Mucosa of rectum (tissue), 2 donors: Measurements from ENCODE around the gene PI4KB.

ENCODE experiments used
- H3K27ac ChIP-seq, 2 donors: one replicate each; pipeline ENCODE4 v1.7.0; 2013; ENCODE audit warnings: inconsistent platforms in 2 of 2, low read depth in 2 of 2, low read length in 2 of 2
- H3K27me3 ChIP-seq, 2 donors: one replicate each; pipeline ENCODE4 v1.7.0; 2013; ENCODE audit warnings: low read length in 2 of 2; ENCODE audit not compliant: control insufficient read depth in 2 of 2, insufficient read depth in 2 of 2
- H3K36me3 ChIP-seq, 2 donors: one replicate each; pipeline ENCODE4 v1.7.0; 2013; ENCODE audit warnings: low read length in 2 of 2; ENCODE audit not compliant: control insufficient read depth in 2 of 2, insufficient read depth in 2 of 2
- H3K4me1 ChIP-seq, 2 donors: one replicate each; pipeline ENCODE4 v1.7.0; 2013; ENCODE audit warnings: low read length in 2 of 2, mild to moderate bottlenecking in 1 of 2; ENCODE audit not compliant: control insufficient read depth in 2 of 2, insufficient read depth in 2 of 2
- H3K4me3 ChIP-seq, 2 donors: one replicate each; pipeline ENCODE4 v1.7.0; 2013; ENCODE audit warnings: low read length in 2 of 2
- H3K9ac ChIP-seq, 2 donors: one replicate each; pipeline ENCODE4 v1.7.0; 2013; ENCODE audit warnings: low read length in 2 of 2, low read depth in 1 of 2, mild to moderate bottlenecking in 1 of 2
- H3K9me3 ChIP-seq, 2 donors: one replicate each; pipeline ENCODE4 v1.7.0; 2013; ENCODE audit warnings: low read length in 2 of 2; ENCODE audit not compliant: control insufficient read depth in 2 of 2
- donor health status: healthy.
- donor health status: Normal muscosa, but diverticular disease.

PI4KB gene

DNA sequence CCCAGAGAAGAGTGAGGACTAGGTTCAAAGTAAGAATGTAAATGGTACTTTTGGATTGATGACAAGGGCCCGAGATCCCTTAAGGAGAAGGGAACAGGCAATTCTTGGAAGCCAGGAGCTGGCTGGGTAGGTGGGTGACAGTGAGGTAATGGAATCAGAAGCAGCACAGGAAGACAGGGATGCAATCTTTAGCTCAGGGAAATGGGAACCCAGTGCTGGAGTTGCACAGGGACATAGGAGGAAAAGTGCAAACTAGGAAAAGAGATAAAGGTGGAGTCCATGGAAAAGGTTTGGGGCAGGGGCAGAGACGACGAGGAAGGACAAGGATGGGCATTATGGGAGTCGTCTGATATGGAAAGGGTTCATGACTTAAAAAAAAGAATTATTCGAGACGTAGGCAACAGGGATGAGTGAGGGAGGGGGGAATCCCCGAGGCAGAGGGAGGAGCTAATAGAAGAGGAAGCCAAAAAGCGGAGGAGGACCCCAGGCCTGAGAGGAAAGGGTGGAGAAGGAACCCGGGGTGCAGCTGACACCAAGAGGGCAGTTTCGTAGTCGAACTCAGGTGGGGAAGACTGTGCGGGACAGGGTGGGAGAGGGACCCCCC lies 495 bp downstream of the PI4KB start:
- Histone ChIP-seq H3K27me3 (no peaks in the 10 kb centered on the region), H3K4me3 (peak overlapping the region; percentile 78 to 86), H3K9ac (peak overlapping the region; percentile 69 to 80), H3K36me3 (peaks cover 8 to 21% of the 10 kb centered on the region in 2 donors), H3K27ac (peak overlapping the region; percentile 77 to 79), H3K9me3 (no peaks in the 10 kb centered on the region), H3K4me1 (peaks cover 12 to 18% of the 10 kb centered on the region in 2 donors)

DNA sequence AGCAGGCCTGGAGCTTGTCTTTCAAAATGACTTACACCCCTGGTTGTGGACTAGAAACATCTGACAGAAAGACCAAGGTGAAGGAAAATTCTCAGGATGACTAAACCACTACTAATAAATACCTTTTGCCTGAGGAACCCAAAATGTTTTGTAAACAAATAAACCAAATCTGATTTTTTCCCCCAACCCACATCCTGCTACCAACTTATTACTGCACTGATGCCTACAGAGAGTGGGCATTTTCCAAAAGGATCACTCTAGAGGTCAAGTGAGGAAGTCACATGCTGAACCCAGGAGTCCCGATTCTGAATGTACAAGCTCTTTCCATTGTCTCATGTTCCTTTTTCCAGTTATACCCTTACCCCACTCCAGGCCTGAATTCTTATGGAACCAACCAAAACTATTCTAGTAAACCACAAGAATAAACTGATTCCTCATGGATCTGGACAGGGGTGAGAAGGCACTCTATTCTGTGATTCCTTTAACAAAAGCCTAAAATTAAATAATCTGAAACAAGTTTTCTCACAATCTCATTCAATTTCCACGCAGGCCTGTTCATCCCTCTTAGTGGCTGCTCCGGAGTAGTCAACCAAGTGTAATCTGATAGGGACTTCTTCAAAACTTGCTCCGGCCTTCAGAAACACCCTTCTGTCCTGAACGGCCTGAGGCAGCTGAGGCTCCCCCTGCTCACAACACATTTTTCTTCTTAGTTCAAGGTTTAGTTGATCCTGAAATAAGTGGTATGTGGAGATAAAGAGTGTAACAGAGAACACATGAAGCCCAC lies 1.4 kb downstream of the PI4KB start:
- Histone ChIP-seq H3K4me3 (peak overlapping the region in 1 of 2 donors; percentile 86), H3K27me3 (no peaks in the 10 kb centered on the region), H3K36me3 (peaks cover 10 to 24% of the 10 kb centered on the region in 2 donors), H3K4me1 (peaks cover 12 to 18% of the 10 kb centered on the region in 2 donors), H3K9ac (peak overlapping the region; percentile 69 to 80), H3K27ac (no peak overlapping the region), H3K9me3 (no peaks in the 10 kb centered on the region)

- no peaks in the 10 kb centered on the region for H3K27me3 ChIP-seq
- H3K36me3 ChIP-seq, result peaks cover 14 to 30% of the 10 kb centered on the region in 2 donors
- H3K27ac ChIP-seq, result no peak overlapping the region
- H3K4me1 ChIP-seq, result peaks cover 12 to 18% of the 10 kb centered on the region in 2 donors
- H3K9ac ChIP-seq, result no peak overlapping the region
- H3K9me3 ChIP-seq, result no peaks in the 10 kb centered on the region
- no peak overlapping the region for H3K4me3 ChIP-seq
These were observed 2.0 kb downstream of the PI4KB start for GRCh38 chr1:151325231-151325630.

DNA sequence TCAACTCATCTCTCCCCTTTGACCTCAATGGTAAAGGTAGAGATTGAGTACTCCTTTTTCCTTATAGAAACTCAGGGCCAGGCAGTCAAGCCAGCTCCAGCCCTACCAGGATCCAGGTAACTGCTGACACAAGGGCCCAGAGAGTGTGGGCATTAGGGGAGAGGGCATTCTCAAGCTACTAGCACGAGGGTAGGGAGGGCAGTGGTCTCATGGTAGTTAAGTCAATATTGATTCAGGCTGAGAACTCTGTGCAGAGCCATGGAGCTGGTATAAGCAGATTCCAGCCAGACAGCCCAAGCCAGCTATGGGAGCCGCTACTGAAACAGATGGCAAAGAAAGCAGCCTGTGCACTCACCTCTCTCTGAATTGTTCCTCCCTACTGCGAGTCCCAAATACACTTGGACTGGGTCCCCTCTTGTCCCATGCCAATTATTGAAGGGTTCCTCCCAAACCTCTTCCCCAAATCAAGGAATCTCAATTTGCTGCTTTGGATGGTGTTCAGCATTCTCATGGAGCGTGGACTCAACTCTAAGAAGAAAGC lies 2.8 kb downstream of the PI4KB start:
- Histone ChIP-seq H3K4me3 (no peak overlapping the region), H3K27ac (no peak overlapping the region), H3K9ac (no peak overlapping the region), H3K9me3 (no peaks in the 10 kb centered on the region), H3K27me3 (no peaks in the 10 kb centered on the region), H3K36me3 (peaks cover 14 to 34% of the 10 kb centered on the region in 2 donors), H3K4me1 (peaks cover 12 to 18% of the 10 kb centered on the region in 2 donors)

GRCh38 chr1:151318975-151319374 lies 8.2 kb downstream of the PI4KB start:
- no peak overlapping the region for H3K27ac ChIP-seq
- no peaks in the 10 kb centered on the region for H3K27me3 ChIP-seq
- H3K9me3 ChIP-seq, result no peaks in the 10 kb centered on the region
- H3K36me3 ChIP-seq, result peaks cover 33 to 58% of the 10 kb centered on the region in 2 donors
- H3K9ac ChIP-seq, result no peak overlapping the region
- H3K4me3 ChIP-seq, result no peak overlapping the region
- no peaks in the 10 kb centered on the region for H3K4me1 ChIP-seq

DNA sequence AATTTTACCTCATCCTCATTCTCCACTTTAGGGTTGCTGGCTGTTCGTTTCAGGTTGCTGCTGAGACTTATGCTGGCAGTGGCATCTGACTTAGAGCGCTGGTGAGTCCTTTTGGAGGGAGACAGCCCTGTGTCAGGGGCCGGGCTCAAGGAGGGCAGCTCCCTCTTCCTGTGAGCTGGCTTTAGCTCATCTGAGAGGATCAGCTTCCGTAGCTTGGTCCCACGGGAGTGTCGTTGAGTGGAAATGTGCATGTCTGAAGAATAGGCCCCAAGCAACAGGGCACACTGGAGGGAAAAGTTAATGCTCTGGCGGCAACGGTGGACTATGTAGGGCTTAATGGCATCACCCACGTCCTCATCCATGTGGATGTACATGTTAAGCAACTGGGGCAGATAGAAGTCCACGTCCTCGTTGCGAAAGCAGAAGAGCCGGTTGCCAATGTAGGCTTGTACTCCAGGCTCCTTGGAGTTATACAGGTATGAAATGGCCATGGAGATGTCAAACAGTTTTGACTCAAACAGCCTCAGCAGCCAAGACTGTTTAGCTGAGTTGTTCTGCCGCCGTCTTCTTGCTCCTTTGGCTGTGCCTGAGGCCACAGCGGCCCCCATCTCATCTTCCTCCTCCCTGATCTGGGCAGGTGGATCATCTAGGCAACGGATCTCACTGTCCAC lies 11.5 kb downstream of the PI4KB start:
- H3K27me3 ChIP-seq, result no peaks in the 10 kb centered on the region
- no peak overlapping the region for H3K27ac ChIP-seq
- H3K4me3 ChIP-seq, result no peak overlapping the region
- H3K9me3 ChIP-seq, result no peaks in the 10 kb centered on the region
- peaks cover 55 to 69% of the 10 kb centered on the region in 2 donors for H3K36me3 ChIP-seq
- peaks cover 0 to 14% of the 10 kb centered on the region in 2 donors for H3K4me1 ChIP-seq
- no peak overlapping the region for H3K9ac ChIP-seq

DNA sequence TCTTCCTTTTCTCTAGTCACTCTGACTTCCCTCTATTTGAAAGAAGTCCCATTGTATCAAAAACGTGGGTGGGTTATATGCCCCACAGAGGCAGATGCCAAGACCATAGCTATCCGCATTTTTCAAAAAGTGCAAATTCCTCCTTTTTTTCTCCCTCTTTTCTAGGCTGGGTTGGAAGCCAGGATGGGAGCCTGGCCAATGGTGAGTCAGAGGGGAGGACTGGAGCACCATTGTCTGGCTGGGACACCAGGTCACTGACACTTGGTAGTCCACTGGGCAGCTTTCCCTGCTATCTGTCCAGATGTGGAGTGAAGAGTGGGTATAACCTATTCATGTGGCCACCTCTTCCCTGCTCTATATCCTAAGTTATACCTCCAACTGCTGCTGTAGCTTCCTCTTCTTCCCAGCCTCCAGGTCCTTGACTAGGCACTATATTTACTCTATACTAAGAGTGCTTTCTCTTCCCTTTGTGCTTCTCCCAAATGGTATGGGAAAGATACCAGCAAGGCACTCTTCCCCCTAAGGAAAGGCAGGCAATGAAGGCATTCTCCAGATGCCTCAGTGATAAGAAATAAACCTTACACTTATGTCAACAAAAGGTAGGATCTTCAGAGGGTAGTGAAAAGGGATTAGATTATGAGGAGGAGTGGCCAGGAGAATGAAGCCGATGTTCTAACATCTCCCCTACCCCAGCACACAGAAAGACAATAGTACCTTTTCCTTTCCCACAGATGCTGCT lies 12.9 kb downstream of the PI4KB start:
- Histone ChIP-seq H3K4me3 (no peak overlapping the region), H3K27me3 (no peaks in the 10 kb centered on the region), H3K27ac (no peak overlapping the region), H3K9ac (no peak overlapping the region), H3K36me3 (peaks cover 55 to 63% of the 10 kb centered on the region in 2 donors), H3K9me3 (no peaks in the 10 kb centered on the region), H3K4me1 (peaks cover 0 to 14% of the 10 kb centered on the region in 2 donors)

DNA sequence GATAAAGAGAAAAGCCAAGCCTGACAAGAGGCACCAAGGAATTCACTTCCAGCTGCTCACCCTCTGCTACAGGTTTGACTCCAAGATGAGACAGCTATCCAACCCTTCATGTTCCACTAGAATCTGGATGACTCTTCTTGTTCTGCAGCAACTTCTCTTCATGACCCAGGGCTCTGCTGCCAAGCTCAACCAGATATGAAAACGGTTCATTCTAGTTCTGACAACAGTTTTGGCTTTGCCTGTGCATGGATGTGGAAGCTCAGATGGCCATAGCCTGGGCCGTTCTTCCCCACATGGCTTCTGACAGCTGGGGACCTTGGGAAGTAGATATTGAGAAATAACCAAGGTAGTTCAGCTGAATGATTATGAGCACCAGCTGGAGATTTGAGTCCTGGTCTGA lies 13.7 kb downstream of the PI4KB start:
- Histone ChIP-seq H3K4me1 (peaks cover 0 to 14% of the 10 kb centered on the region in 2 donors), H3K36me3 (peaks cover 55 to 60% of the 10 kb centered on the region in 2 donors)

GRCh38 chr1:151312826-151313225 lies 14.4 kb downstream of the PI4KB start:
- Histone ChIP-seq H3K9ac (no peak overlapping the region), H3K4me1 (peaks cover 0 to 14% of the 10 kb centered on the region in 2 donors), H3K36me3 (peaks cover 61 to 66% of the 10 kb centered on the region in 2 donors), H3K9me3 (no peaks in the 10 kb centered on the region), H3K27me3 (no peaks in the 10 kb centered on the region), H3K27ac (no peak overlapping the region), H3K4me3 (no peak overlapping the region)

More for the DNA sequence above, 13.7 kb downstream of the PI4KB start:
- no peaks in the 10 kb centered on the region for H3K27me3 ChIP-seq
- H3K27ac ChIP-seq, result peak overlapping the region in 1 of 2 donors; percentile 0
- no peak overlapping the region for H3K9ac ChIP-seq
- H3K4me3 ChIP-seq, result no peak overlapping the region
- H3K9me3 ChIP-seq, result no peaks in the 10 kb centered on the region
